Hair follicle dermal papilla cell (primary cell): ENCODE data around the gene PGAP2. TPM values are rescaled to one million over a fixed set of nuclear protein-coding genes. Genes with fewer than 3 reads are reported as not detected.

Experiments
- small RNA-seq: library from RNA; depleted of rRNA; stranded (forward); fragments of <200 nt; gene quantifications from one replicate; pipeline ENCODE3, GENCODE V24; 2012
- total RNA-seq: library from RNA; depleted of rRNA; stranded (reverse); fragments of >200 nt; gene quantifications from 2 replicates; pipeline ENCODE4 v1.2.3, GENCODE V29; 2012

The PGAP2 gene
- total RNA-seq, result 11.4 and 12.5 TPM in 2 replicates

GRCh38 chr11:3807909-3808860 is at the start of gene PGAP2:
TSS of gene PGAP2 (plus strand) at chr11:3808560. CDS start at chr11:3811260, 2,700 bp downstream.

GRCh38 chr11:3797329-3798090 is 10.8 kb upstream of the PGAP2 start, which contains the start of gene NUP98:
TSS of gene NUP98 (minus strand) at chr11:3797554. CDS start at chr11:3782117, 15,437 bp downstream.

GRCh38 chr11:3840870-3841425 is 32.6 kb downstream of the PGAP2 start, which contains the start of gene RHOG:
TSS of gene RHOG (minus strand) at chr11:3840959. CDS start at chr11:3828138, 12,821 bp downstream.

GRCh38 chr11:3854977-3855807 is 46.8 kb downstream of the PGAP2 start, which contains the start of gene STIM1:
TSS of gene STIM1 (plus strand) at chr11:3855664. CDS start at chr11:3856271, 607 bp downstream.

Small RNA genes lying within 50 kb of the gene (small RNA-seq; reads per million reads assigned to genes)
- gene RNU7-50P, result not detected

Other genes starting within 250 kb of the PGAP2 start
- gene ART5, start 166.6 kb upstream of the PGAP2 start, total RNA-seq, result 0.61 and 0.81 TPM in 2 replicates
- not detected in 2 replicates for gene ART1, start 163.4 kb upstream of the PGAP2 start, total RNA-seq
- gene CHRNA10, start 137.2 kb upstream of the PGAP2 start, total RNA-seq, result 0.85 and 1.3 TPM in 2 replicates
- 156 and 174 TPM in 2 replicates for gene NUP98, start 11.0 kb upstream of the PGAP2 start, total RNA-seq
- 16.4 and 23.6 TPM in 2 replicates for gene RHOG, start 32.4 kb downstream of the PGAP2 start, total RNA-seq
- 45.7 and 51.3 TPM in 2 replicates for gene STIM1, start 47.1 kb downstream of the PGAP2 start, total RNA-seq